SK-N-MC (cell line): ENCODE results near the gene CHSY1.

ENCODE experiments used
- EZH2 ChIP-seq: fragments of 200-600 bp; sonication (generic); IDR thresholded peaks from one replicate; pipeline ENCODE4 v1.6.1; 2017; ENCODE audit warnings: antibody characterized with exemption
- FOXP2 ChIP-seq: optimal IDR thresholded peaks from 2 replicates; pipeline ENCODE3; 2011; ENCODE audit warnings: mild to moderate bottlenecking, moderate library complexity; ENCODE audit not compliant: insufficient read depth; ENCODE audit errors: extremely low read length, control extremely low read depth

- TF ChIP-seq FOXP2: no peak
- TF ChIP-seq EZH2: no peak
Measured at GRCh38 chr15:101255051-101255395, 3.2 kb upstream of the CHSY1 start.
